ENCODE measurements around the gene CACNA2D4. TPM values are rescaled to one million over a fixed set of nuclear protein-coding genes. Genes with fewer than 3 reads are reported as not detected.

Gene CACNA2D4
- total and polyA plus RNA-seq, 2 donors, result 1.1 to 4.5 TPM

DNA sequence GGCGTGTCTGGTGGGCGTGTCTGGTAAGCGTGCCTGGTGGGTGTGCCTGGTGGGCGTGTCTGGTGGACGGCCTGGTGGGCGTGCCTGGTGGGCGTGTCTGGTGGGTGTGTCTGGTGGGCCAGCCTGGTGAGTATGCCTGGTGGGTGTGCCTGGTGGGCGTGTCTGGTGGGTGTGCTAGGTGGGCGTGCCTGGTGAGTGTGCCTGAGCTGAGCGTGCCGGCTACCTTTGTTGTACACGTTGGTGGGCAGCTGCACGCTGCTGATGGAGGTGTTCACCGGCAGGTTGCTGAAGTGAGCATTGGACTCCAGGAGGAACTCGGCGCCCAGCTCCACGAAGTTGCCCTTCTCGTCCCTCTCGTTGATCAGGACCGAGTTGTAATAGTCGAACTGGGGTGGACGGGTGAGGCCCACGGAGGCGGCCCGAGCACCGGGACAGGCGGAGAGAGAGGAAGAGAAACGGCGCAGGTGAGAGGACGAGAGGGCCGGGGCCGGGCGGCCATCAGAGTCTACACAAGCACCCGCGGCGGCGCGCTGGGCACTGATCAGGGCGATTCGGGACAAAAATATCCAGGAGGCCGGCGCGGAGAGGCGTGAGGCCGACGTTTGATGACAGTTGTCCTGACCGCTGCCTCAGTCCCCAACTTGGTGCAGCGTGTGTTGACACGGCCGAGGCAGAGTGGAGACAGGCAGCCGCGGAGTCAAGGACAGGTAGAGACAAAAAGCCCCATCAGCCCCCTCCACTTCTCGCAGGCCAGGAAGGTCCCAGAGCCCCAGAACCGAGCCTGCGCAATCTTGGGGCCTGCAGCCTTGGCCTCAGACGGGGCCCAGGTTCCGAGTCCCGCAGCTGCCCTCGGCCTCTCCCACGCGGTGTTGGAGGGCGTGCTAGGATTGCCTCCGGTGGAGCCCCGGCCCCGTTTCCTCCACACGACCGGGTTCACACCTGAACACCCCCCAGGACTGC, 10.5 kb downstream of the CACNA2D4 start:
- no peak for DNase-seq (ENCODE audit: extremely low spot score)
- H3K4me1 ChIP-seq (ENCODE audit: insufficient read depth), result no peaks in the 10 kb centered on the region
- H3K27ac ChIP-seq (ENCODE audit: low read depth), result no peak overlapping the region
- WGBS, result 29% methylated on average over 67 of the region's 67 CpGs
- no peaks in the 10 kb centered on the region for H3K36me3 ChIP-seq (ENCODE audit: insufficient read depth)
- no peak overlapping the region for H3K4me3 ChIP-seq (ENCODE audit: low read depth, low read length)

DNA sequence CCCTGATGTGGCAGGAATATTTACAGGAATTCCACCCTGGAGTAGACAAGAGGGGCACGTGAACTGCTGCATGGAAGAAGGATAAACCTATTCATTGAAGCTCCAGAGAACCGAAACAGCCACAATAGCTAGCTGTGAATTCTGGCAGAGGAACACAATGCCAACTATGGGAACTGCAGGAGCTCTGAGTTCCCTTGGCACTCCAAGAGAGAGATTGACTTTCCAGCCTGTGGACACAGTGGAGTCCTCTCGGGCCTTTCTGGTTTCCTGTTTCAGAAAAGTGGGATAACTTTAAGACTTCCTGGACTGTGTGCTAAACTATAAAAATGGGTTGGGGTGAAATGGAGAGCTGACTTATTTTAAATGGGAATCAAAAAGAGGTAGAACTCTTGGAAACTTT, 11.9 kb downstream of the CACNA2D4 start:
- no peak overlapping the region for H3K27ac ChIP-seq (ENCODE audit: low read depth)
- DNase-seq (ENCODE audit: extremely low spot score), result no peak
- no peak overlapping the region for H3K4me3 ChIP-seq (ENCODE audit: low read depth, low read length)
- H3K4me1 ChIP-seq (ENCODE audit: insufficient read depth), result no peaks in the 10 kb centered on the region
- no peaks in the 10 kb centered on the region for H3K36me3 ChIP-seq (ENCODE audit: insufficient read depth)
- WGBS, result 44% methylated on average over 3 of the region's 3 CpGs

DNA sequence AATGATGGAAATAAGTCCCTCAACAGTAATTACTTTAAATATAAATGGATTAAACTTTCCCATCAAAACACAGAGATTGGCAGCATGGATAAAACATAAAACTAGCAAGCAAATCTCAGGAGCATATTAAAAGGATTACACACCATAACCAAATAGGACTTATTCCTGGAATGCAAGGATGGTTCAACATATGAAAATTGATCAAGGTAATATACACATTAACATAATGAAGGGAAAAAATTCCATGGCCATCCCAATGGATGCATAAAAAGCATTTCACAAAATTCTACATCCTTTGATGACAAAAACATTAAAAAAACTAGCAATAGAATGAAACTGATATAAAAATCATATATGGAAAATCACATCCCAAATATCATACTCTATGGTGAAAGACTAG, 13.6 kb downstream of the CACNA2D4 start:
- H3K4me1 ChIP-seq (ENCODE audit: insufficient read depth), result no peaks in the 10 kb centered on the region
- no peak overlapping the region for H3K4me3 ChIP-seq (ENCODE audit: low read depth, low read length)
- no peak for DNase-seq (ENCODE audit: extremely low spot score)
- no peak overlapping the region for H3K27ac ChIP-seq (ENCODE audit: low read depth)
- no peaks in the 10 kb centered on the region for H3K36me3 ChIP-seq (ENCODE audit: insufficient read depth)

DNA sequence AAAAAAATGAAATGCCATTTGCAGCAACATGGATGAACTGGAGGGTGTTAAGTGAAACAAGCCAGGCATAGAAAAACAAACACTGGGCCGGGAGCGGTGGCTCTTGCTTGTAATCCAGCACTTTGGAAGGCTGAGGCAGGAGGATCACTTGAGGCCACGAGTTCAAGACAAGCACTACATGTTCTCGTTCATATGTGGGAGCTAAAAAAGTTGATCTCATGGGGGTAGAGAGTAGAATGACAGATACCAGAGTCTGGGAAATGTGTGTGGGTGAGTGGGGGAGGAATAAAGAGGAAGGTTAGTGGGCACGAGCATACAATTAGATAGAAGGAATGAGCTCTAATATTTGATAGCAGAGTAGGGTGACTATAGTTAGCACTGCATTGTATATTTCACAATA, 21.5 kb downstream of the CACNA2D4 start:
- 76% methylated on average over 5 of the region's 5 CpGs for WGBS
- Histone ChIP-seq H3K4me3 (ENCODE audit: low read depth, low read length) (no peak overlapping the region), H3K27ac (ENCODE audit: low read depth) (peak overlapping the region; percentile 10), H3K4me1 (ENCODE audit: insufficient read depth) (no peaks in the 10 kb centered on the region), H3K36me3 (ENCODE audit: insufficient read depth) (no peaks in the 10 kb centered on the region)
- DNase-seq (ENCODE audit: extremely low spot score), result no peak

DNA sequence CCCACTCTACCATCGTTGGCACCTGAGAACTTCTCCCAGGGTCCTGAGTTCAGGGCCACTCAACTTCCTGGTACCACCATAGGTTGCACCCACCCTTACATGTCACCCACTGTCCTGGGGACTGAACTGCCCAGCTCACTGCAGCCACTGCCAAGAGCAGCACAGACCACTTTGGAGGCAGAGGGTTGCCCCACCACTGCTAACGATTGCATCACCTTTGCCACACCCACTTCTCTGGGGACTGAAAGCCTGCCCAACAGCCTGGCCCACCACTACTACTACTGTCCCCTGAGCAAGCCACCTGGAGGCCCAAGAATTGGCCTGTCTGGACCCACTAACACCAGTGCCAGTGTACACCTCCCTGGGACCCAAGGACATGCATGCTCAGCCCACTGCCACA, 27.6 kb downstream of the CACNA2D4 start:
- 95% methylated on average over 2 of the region's 2 CpGs for WGBS
- Histone ChIP-seq H3K36me3 (ENCODE audit: insufficient read depth) (no peaks in the 10 kb centered on the region), H3K4me3 (ENCODE audit: low read depth, low read length) (no peak overlapping the region), H3K27ac (ENCODE audit: low read depth) (no peak overlapping the region), H3K4me1 (ENCODE audit: insufficient read depth) (no peaks in the 10 kb centered on the region)
- no peak for DNase-seq (ENCODE audit: extremely low spot score)

DNA sequence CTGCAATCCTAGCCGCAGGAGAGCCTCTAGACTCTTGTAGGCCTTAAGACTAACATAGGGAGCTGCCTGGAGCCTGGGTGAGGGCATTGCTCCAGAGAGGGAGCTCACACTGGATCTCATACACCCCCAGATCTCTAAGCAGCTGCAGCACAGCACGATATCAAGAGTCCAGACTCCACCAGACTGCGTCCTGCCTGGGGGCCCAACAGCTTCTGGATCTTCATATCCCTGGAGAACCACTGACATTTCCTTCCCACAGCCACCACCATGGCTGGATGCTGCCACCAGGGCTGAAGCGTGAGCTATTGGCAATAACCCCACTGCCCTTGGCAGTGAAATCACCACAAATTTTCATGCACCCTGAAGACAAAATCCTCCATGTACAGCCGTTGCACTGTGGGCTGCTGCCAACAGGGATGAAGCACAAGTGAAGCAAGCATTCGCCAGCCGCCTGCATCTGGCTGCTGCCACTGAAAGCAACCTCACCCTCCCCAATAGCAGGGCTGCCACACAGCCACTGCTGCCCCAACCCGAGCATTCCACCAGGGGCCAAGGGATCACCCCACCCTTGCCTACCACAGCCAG, 28.2 kb downstream of the CACNA2D4 start:
- 89% methylated on average over 8 of the region's 8 CpGs for WGBS
- no peak for DNase-seq (ENCODE audit: extremely low spot score)
- Histone ChIP-seq H3K4me1 (ENCODE audit: insufficient read depth) (no peaks in the 10 kb centered on the region), H3K36me3 (ENCODE audit: insufficient read depth) (no peaks in the 10 kb centered on the region), H3K4me3 (ENCODE audit: low read depth, low read length) (no peak overlapping the region), H3K27ac (ENCODE audit: low read depth) (no peak overlapping the region)

DNA sequence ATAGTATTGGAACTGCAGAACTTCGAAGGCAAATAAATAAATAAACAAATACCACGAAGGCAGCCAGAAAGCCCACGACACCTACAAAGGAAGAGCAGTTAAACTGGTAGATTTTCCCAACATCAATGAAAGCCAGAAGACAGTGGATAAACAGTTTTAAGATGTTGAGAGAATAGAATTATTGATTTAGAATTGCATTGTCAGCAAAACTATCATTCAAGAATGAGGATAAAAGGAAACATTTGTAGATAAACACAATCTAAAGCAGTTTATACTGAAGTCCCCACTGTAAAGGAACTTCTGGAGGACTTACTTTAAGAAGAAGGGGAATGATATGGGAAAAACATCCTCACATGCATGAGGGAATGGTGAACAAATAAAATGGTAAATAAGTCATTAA, 29.5 kb downstream of the CACNA2D4 start:
- no peak for DNase-seq (ENCODE audit: extremely low spot score)
- WGBS, result 82% methylated on average over 3 of the region's 3 CpGs
- no peaks in the 10 kb centered on the region for H3K36me3 ChIP-seq (ENCODE audit: insufficient read depth)
- no peak overlapping the region for H3K27ac ChIP-seq (ENCODE audit: low read depth)
- H3K4me1 ChIP-seq (ENCODE audit: insufficient read depth), result no peaks in the 10 kb centered on the region
- H3K4me3 ChIP-seq (ENCODE audit: low read depth, low read length), result no peak overlapping the region

DNA sequence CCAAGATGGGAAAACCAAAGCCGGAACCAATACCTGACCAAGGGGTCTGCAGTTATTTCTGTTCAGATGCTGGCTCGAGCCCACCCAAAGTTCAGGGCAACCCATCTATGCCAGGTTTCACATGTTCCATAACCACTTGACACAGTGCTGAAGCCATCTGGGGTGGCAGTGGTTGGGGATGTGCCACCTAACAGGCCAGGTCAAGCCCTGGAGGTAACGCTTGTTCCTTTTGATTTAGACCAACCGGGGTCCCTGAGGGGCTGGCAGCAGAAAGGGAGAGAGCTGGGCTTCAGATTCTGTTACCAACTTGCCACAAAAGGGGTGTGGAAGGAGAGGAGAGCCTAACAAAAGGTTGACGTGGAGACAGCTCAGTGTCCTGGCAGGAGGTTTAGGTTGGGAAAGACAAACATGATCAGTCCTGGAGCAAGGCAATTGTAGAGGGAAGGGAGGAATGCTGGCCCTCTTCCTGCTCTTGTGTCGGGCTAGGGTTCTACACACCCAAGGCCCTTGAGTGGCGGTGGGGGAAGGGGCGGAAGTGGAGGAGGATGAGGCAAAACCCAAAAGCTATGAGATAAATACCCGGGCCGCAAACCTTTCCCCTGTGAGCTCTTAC, 31.9 kb downstream of the CACNA2D4 start:
- WGBS, result 89% methylated on average over 10 of the region's 10 CpGs
- DNase-seq (ENCODE audit: extremely low spot score), result no peak
- Histone ChIP-seq H3K27ac (ENCODE audit: low read depth) (no peak overlapping the region), H3K36me3 (ENCODE audit: insufficient read depth) (no peaks in the 10 kb centered on the region), H3K4me1 (ENCODE audit: insufficient read depth) (no peaks in the 10 kb centered on the region), H3K4me3 (ENCODE audit: low read depth, low read length) (no peak overlapping the region)

DNA sequence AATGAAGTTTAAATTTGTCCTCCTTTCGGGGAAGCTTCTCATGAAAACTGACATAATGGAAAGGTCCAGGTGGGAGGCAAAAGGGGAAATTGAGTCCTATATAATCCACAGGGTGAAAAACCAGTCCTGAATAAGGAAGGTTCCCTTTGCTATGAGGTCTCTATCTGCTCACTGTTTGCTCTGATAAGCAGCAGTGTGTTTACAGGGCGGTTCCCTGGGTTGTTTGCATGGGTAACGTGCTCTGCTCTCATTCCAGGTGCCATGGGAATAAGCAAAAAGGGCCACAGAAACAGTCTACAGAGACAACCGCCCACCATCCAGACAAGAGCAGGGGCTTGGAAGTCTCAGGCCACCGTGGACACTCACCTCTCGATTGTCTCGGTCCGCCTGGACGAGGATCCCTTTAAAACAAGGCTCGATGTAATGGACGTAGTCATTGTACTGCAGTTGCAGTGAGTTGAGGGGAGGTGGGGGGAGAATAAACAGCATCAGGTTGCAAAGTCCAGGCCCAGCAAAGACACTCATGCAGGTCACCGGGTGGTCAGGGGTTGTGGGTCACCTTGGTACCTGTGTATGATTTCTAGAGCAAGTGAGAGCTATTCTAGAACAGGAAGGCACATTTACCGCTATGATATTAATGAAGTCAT, 32.7 kb downstream of the CACNA2D4 start:
- Histone ChIP-seq H3K4me1 (ENCODE audit: insufficient read depth) (no peaks in the 10 kb centered on the region), H3K27ac (ENCODE audit: low read depth) (no peak overlapping the region), H3K36me3 (ENCODE audit: insufficient read depth) (no peaks in the 10 kb centered on the region), H3K4me3 (ENCODE audit: low read depth, low read length) (no peak overlapping the region)
- 83% methylated on average over 13 of the region's 13 CpGs for WGBS
- no peak for DNase-seq (ENCODE audit: extremely low spot score)

DNA sequence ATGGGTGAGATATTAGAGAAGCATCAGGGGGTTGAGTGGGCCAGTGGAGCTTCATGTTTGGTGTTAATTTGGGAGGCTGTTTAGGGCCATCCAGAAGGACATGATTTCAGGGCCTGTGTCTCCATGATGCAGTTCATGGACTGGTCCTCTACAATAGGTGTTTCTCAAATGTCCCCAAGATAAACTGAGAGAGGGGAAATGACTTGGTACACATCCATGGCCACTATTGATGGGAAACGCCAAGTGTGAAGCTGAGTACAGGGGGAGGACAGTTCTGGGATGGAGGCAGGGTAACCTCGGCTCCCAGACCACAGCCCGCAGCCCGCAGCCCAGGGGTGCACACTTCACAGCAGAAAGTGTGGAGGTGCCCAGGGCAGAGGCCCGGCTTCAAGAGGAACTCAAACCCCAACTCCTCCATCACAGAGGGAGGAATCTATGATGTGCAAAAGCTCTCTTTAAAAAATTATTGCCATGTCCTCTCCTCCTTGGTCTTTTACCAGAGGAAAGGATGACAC, 33.3 kb downstream of the CACNA2D4 start:
- no peak for DNase-seq (ENCODE audit: extremely low spot score)
- no peak overlapping the region for H3K27ac ChIP-seq (ENCODE audit: low read depth)
- no peak overlapping the region for H3K4me3 ChIP-seq (ENCODE audit: low read depth, low read length)
- WGBS, result 94% methylated on average over 5 of the region's 5 CpGs
- no peaks in the 10 kb centered on the region for H3K4me1 ChIP-seq (ENCODE audit: insufficient read depth)
- H3K36me3 ChIP-seq (ENCODE audit: insufficient read depth), result no peaks in the 10 kb centered on the region

DNA sequence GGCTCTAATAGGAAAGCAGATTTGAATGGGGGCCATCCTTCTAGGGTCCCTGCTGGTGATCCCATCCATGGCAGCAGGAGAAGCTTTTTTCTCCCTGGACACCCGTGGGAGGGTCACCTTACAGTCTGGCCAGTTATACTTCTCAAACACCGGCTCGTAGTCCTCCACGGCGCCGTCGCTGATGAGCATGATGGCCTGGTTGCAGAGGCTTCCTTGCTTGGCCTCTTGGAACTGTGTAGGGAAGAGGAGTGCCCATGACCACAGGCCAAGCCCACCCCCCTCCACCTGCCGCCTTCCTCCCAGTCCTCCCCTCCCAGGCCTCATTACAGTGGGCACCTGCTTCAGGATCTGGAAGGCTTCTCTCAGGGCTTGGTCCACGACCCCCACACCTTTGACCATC, 33.8 kb downstream of the CACNA2D4 start:
- no peaks in the 10 kb centered on the region for H3K4me1 ChIP-seq (ENCODE audit: insufficient read depth)
- WGBS, result 93% methylated on average over 9 of the region's 9 CpGs
- DNase-seq (ENCODE audit: extremely low spot score), result no peak
- no peak overlapping the region for H3K4me3 ChIP-seq (ENCODE audit: low read depth, low read length)
- H3K27ac ChIP-seq (ENCODE audit: low read depth), result no peak overlapping the region
- H3K36me3 ChIP-seq (ENCODE audit: insufficient read depth), result no peaks in the 10 kb centered on the region

DNA sequence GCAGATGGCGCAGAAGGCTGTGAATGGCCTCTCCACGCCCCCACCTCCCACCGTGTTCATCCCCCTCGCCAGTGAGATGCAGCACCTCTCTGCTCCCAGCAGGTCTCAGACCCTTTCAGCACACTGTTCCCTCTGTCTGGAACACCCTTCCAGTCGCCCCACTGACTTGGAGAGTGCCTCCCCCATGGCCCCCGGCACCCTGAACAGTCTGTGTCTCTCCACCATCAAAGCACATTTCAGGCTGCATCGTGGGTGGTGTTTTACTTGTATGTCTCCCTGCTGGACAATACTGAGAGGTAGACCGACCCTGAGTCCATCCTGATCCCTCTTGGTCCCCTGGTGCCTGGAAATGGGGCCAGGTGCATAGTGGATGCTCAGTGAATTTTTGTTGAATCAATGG, 34.9 kb downstream of the CACNA2D4 start:
- H3K4me1 ChIP-seq (ENCODE audit: insufficient read depth), result no peaks in the 10 kb centered on the region
- H3K4me3 ChIP-seq (ENCODE audit: low read depth, low read length), result no peak overlapping the region
- H3K36me3 ChIP-seq (ENCODE audit: insufficient read depth), result no peaks in the 10 kb centered on the region
- DNase-seq (ENCODE audit: extremely low spot score), result no peak
- H3K27ac ChIP-seq (ENCODE audit: low read depth), result no peak overlapping the region
- WGBS, result 87% methylated on average over 8 of the region's 8 CpGs

DNA sequence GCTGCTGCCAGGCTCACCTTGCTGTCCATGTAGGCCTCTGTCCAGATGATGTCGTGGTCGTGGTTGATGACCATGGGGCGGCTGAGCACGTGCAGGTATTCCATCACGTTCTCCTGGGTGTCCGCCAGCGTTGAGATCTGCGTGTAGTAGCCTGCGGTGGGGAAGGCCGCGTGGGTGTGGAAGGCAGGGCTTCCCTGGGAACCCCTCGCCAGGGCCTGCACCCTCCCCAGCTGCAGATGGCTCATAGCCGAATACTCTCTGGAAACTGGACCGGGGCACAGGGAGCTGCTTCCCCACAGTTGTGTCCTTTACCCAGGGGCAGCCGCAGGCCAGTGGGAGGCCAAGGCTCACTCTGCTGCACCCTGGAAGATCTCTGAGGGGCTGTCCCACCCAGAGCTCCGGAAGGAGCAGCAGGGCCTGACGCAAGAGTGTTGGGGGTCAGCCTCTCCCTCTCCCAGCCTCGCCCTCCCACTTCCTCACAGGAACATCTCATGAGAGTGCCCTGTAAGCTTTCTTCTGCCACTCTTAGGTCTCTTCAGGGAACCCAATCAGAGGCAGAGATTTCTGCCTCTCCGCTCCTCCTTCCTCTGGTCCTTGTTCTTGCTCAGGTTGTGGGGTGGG, 35.5 kb downstream of the CACNA2D4 start:
- 89% methylated on average over 19 of the region's 19 CpGs for WGBS
- no peaks in the 10 kb centered on the region for H3K4me1 ChIP-seq (ENCODE audit: insufficient read depth)
- no peak for DNase-seq (ENCODE audit: extremely low spot score)
- no peak overlapping the region for H3K4me3 ChIP-seq (ENCODE audit: low read depth, low read length)
- H3K27ac ChIP-seq (ENCODE audit: low read depth), result no peak overlapping the region
- H3K36me3 ChIP-seq (ENCODE audit: insufficient read depth), result no peaks in the 10 kb centered on the region
